ENCODE measurements around the gene MOBP.

The MOBP gene

GRCh38 chr3:39519554-39520288 is 52.2 kb downstream of the MOBP start:
- Histone ChIP-seq H3K9me3 (ENCODE audit: control insufficient read depth, insufficient read depth, low read depth, low read length) (no peaks in the 10 kb centered on the region), H3K27ac (ENCODE audit: extremely low read depth, low read depth, low read length) (no peak overlapping the region), H3K4me1 (ENCODE audit: control insufficient read depth, insufficient read depth, low read length) (no peaks in the 10 kb centered on the region), H3K36me3 (ENCODE audit: control insufficient read depth in 2 of 2, insufficient read depth in 1 of 2, low read length in 2 of 2) (no peaks in the 10 kb centered on the region), H3K4me3 (ENCODE audit: low read depth, low read length) (no peak overlapping the region)
- TF ChIP-seq ZNF211 (tag by site-specific recombination; IDR thresholded peaks at IDR 0.05; ENCODE audit: low read depth) (no peak), ZNF624 (tag by site-specific recombination; IDR thresholded peaks at IDR 0.05) (no peak)
- ChIA-PET POLR2A (no interaction called here), CTCF (interaction anchor here (0.9 to 1.7 kb wide), 2 partner anchors 21 to 141 kb away, joined by 3 to 6 read pairs; no protein-coding TSS in a partner anchor)

GRCh38 chr3:39521456-39521855 is 54.0 kb downstream of the MOBP start:
- no peaks in the 10 kb centered on the region for H3K36me3 ChIP-seq (ENCODE audit: control insufficient read depth in 2 of 2, insufficient read depth in 1 of 2, low read length in 2 of 2)
- POLR2A ChIA-PET, result no interaction called here
- H3K4me3 ChIP-seq (ENCODE audit: low read depth, low read length), result no peak overlapping the region
- no peak overlapping the region for H3K27ac ChIP-seq (ENCODE audit: extremely low read depth, low read depth, low read length)
- no peaks in the 10 kb centered on the region for H3K9me3 ChIP-seq (ENCODE audit: control insufficient read depth, insufficient read depth, low read depth, low read length)
- CTCF ChIA-PET, result no interaction called here
- no peak for TF ChIP-seq SP3 (tag by site-specific recombination; IDR thresholded peaks at IDR 0.05)
- no peak for TF ChIP-seq ZNF521 (tag by site-specific recombination; IDR thresholded peaks at IDR 0.05)
- no peak for TF ChIP-seq ZNF239 (tag by site-specific recombination; IDR thresholded peaks at IDR 0.05)
- no peak for TF ChIP-seq ZNF140 (tag by site-specific recombination; IDR thresholded peaks at IDR 0.05)
- TF ChIP-seq ZNF791 (tag by site-specific recombination; IDR thresholded peaks at IDR 0.05), result no peak
- TF ChIP-seq ZNF76 (tag by site-specific recombination; IDR thresholded peaks at IDR 0.05; ENCODE audit: borderline replicate concordance, low read depth), result no peak
- TF ChIP-seq GLI2 (tag by site-specific recombination; IDR thresholded peaks at IDR 0.05; ENCODE audit: borderline replicate concordance, low read depth), result no peak
- TF ChIP-seq ZNF138 (tag by site-specific recombination; IDR thresholded peaks at IDR 0.05; ENCODE audit: borderline replicate concordance), result no peak
- H3K4me1 ChIP-seq (ENCODE audit: control insufficient read depth, insufficient read depth, low read length), result no peaks in the 10 kb centered on the region

GRCh38 chr3:39524107-39524506 is 56.6 kb downstream of the MOBP start:
- H3K27ac ChIP-seq (ENCODE audit: extremely low read depth, low read depth, low read length), result no peak overlapping the region
- POLR2A ChIA-PET, result no interaction called here
- TF ChIP-seq ZNF354C (tag by site-specific recombination; IDR thresholded peaks at IDR 0.05; ENCODE audit: borderline replicate concordance, low read depth), result no peak
- no peak for TF ChIP-seq ELK4 (IDR thresholded peaks at IDR 0.05; ENCODE audit: borderline replicate concordance, low read depth, low read length)
- TF ChIP-seq SETDB1 (IDR thresholded peaks at IDR 0.05; ENCODE audit: insufficient read length, low read length), result peak; percentile 81
- H3K4me1 ChIP-seq (ENCODE audit: control insufficient read depth, insufficient read depth, low read length), result no peaks in the 10 kb centered on the region
- no peaks in the 10 kb centered on the region for H3K36me3 ChIP-seq (ENCODE audit: control insufficient read depth in 2 of 2, insufficient read depth in 1 of 2, low read length in 2 of 2)
- H3K9me3 ChIP-seq (ENCODE audit: control insufficient read depth, insufficient read depth, low read depth, low read length), result no peaks in the 10 kb centered on the region
- CTCF ChIA-PET, result no interaction called here
- H3K4me3 ChIP-seq (ENCODE audit: low read depth, low read length), result no peak overlapping the region

- ChIA-PET POLR2A (interaction anchor here (0.6 kb wide), 1 partner anchor 14 kb away, joined by 3 read pairs; no protein-coding TSS in a partner anchor), CTCF (no interaction called here)
- H3K4me1 ChIP-seq (ENCODE audit: control insufficient read depth, insufficient read depth, low read length), result no peaks in the 10 kb centered on the region
- no peaks in the 10 kb centered on the region for H3K9me3 ChIP-seq (ENCODE audit: control insufficient read depth, insufficient read depth, low read depth, low read length)
- no peaks in the 10 kb centered on the region for H3K36me3 ChIP-seq (ENCODE audit: control insufficient read depth in 2 of 2, insufficient read depth in 1 of 2, low read length in 2 of 2)
- TF ChIP-seq ZNF426 (tag by site-specific recombination; IDR thresholded peaks at IDR 0.05), result no peak
- no peak for TF ChIP-seq ZNF560 (tag by site-specific recombination; IDR thresholded peaks at IDR 0.05; ENCODE audit: borderline replicate concordance)
- peak; percentile 21; the same call in 1 of the 2 replicates for TF ChIP-seq ZIC2 (tag by site-specific recombination; IDR thresholded peaks at IDR 0.05)
- TF ChIP-seq SCRT2 (tag by site-specific recombination; IDR thresholded peaks at IDR 0.05), result no peak
- H3K4me3 ChIP-seq (ENCODE audit: low read depth, low read length), result no peak overlapping the region
- no peak overlapping the region for H3K27ac ChIP-seq (ENCODE audit: extremely low read depth, low read depth, low read length)
Observed at GRCh38 chr3:39528844-39529243, 61.4 kb downstream of the MOBP start.

All from HEK293 (cell line).